Esophagus (tissue), 2 donors: ENCODE data around the gene NXN. TPM values are rescaled to one million over a fixed set of nuclear protein-coding genes. Genes with fewer than 3 reads are reported as not detected.
"Not testable (repeated sequence)": the region's sequence is repeated elsewhere in the genome, so short reads cannot be mapped to it uniquely, and the experiment has no call there.

Experiments
- H3K27ac ChIP-seq, 2 donors: one replicate each; pipeline ENCODE4 v1.5.1; 2013; ENCODE audit warnings: low read depth in 2 of 2, mild to moderate bottlenecking in 2 of 2, inconsistent platforms in 1 of 2, low read length in 1 of 2, moderate library complexity in 1 of 2
- H3K27me3 ChIP-seq, 2 donors: one replicate each; pipeline ENCODE4 v1.6.1; 2013; ENCODE audit warnings: low read length in 2 of 2, control low read depth in 1 of 2, mild to moderate bottlenecking in 1 of 2; ENCODE audit not compliant: insufficient read depth in 2 of 2, control insufficient read depth in 1 of 2
- H3K36me3 ChIP-seq, 2 donors: one replicate each; pipeline ENCODE4 v1.6.1; 2013; ENCODE audit warnings: low read length in 1 of 2; ENCODE audit not compliant: control insufficient read depth in 2 of 2, insufficient read depth in 2 of 2
- H3K4me1 ChIP-seq, 2 donors: one replicate each; pipeline ENCODE4 v1.6.1; 2013; ENCODE audit warnings: low read length in 1 of 2; ENCODE audit not compliant: control insufficient read depth in 2 of 2, insufficient read depth in 2 of 2
- H3K4me3 ChIP-seq, 2 donors: one replicate each; pipeline ENCODE4 v1.5.1; 2013; ENCODE audit warnings: low read length in 2 of 2, mild to moderate bottlenecking in 2 of 2, low read depth in 1 of 2, moderate library complexity in 1 of 2
- H3K9me3 ChIP-seq, 2 donors: one replicate each; pipeline ENCODE4 v1.6.1; 2013; ENCODE audit warnings: mild to moderate bottlenecking in 2 of 2, low read depth in 1 of 2, low read length in 1 of 2, moderate library complexity in 1 of 2; ENCODE audit not compliant: control insufficient read depth in 2 of 2, insufficient read depth in 1 of 2
- WGBS, 2 donors: extraction: QIAGEN DNeasy Blood & Tissue Kit; methylation state at CpG; one replicate each; pipeline ENCODE4 v1.1.7; 2013; 5-methylcytosine and 5-hydroxymethylcytosine counted together
- polyA plus RNA-seq, 2 donors: library from polyadenylated mRNA; stranded (reverse); fragments of 200-250 nt; gene quantifications; one replicate each; pipeline ENCODE4 v1.2.3, GENCODE V29; 2013
- donor health status: healthy with polysubstance abuse.
- donor health status: Bipolar disorder and iron deficiency.

The NXN gene
- polyA plus RNA-seq, 2 donors = 10.1 to 24.0 TPM

- no peaks in the 10 kb centered on the region for H3K27me3 ChIP-seq
- H3K4me3 ChIP-seq = peak overlapping the region; percentile 8 to 9
- no peaks in the 10 kb centered on the region for H3K36me3 ChIP-seq
- peak overlapping the region; percentile 73 to 83 for H3K27ac ChIP-seq
- H3K4me1 ChIP-seq = peaks cover 2 to 15% of the 10 kb centered on the region in 2 donors
- 34 to 48% methylated on average over 30 of the region's 30 CpGs for WGBS, 2 donors
- no peaks in the 10 kb centered on the region for H3K9me3 ChIP-seq
These were observed 128.5 kb downstream of the NXN start for GRCh38 chr17:850851-851763.

- WGBS, 2 donors = 70 to 71% methylated on average over 25 of the region's 25 CpGs
These were observed 129.3 kb downstream of the NXN start for GRCh38 chr17:850086-850850.

GRCh38 chr17:848402-848801 is 131.2 kb downstream of the NXN start:
- H3K4me3 ChIP-seq = no peak overlapping the region
- H3K36me3 ChIP-seq = no peaks in the 10 kb centered on the region
- peak overlapping the region in 1 of 2 donors; percentile 24 for H3K27ac ChIP-seq
- H3K4me1 ChIP-seq = peaks cover 2 to 19% of the 10 kb centered on the region in 2 donors
- H3K27me3 ChIP-seq = no peaks in the 10 kb centered on the region
- no peaks in the 10 kb centered on the region for H3K9me3 ChIP-seq
- WGBS, 2 donors = 66 to 68% methylated on average over 11 of the region's 11 CpGs

More at GRCh38 chr17:850086-850850, 129.3 kb downstream of the NXN start:
- Histone ChIP-seq H3K9me3 (no peaks in the 10 kb centered on the region), H3K27ac (peak overlapping the region; percentile 73 to 83), H3K4me1 (peaks cover 2 to 15% of the 10 kb centered on the region in 2 donors), H3K36me3 (no peaks in the 10 kb centered on the region), H3K4me3 (peak overlapping the region in 1 of 2 donors; percentile 8), H3K27me3 (no peaks in the 10 kb centered on the region)

GRCh38 chr17:846901-847843 is 132.4 kb downstream of the NXN start:
- Histone ChIP-seq H3K4me1 (peaks cover 2 to 21% of the 10 kb centered on the region in 2 donors), H3K27ac (peak overlapping the region; percentile 70 to 80), H3K27me3 (no peaks in the 10 kb centered on the region), H3K9me3 (no peaks in the 10 kb centered on the region), H3K4me3 (peak overlapping the region in 1 of 2 donors; percentile 16), H3K36me3 (no peaks in the 10 kb centered on the region)
- 34 to 45% methylated on average over 32 of the region's 32 CpGs for WGBS, 2 donors

GRCh38 chr17:841313-841712 is 138.3 kb downstream of the NXN start:
- Histone ChIP-seq H3K27me3 (no peaks in the 10 kb centered on the region), H3K4me3 (no peak overlapping the region), H3K9me3 (no peaks in the 10 kb centered on the region), H3K27ac (no peak overlapping the region), H3K36me3 (no peaks in the 10 kb centered on the region), H3K4me1 (peaks cover 0 to 9% of the 10 kb centered on the region in 2 donors)
- WGBS, 2 donors = 81 to 86% methylated on average over 33 of the region's 33 CpGs

- Histone ChIP-seq H3K4me1 (peaks cover 2 to 5% of the 10 kb centered on the region in 2 donors), H3K27me3 (no peaks in the 10 kb centered on the region), H3K4me3 (no peak overlapping the region), H3K36me3 (no peaks in the 10 kb centered on the region), H3K9me3 (no peaks in the 10 kb centered on the region), H3K27ac (no peak overlapping the region)
- 83 to 86% methylated on average over 11 of the region's 11 CpGs for WGBS, 2 donors
These were observed 141.1 kb downstream of the NXN start for GRCh38 chr17:838486-838885.

- Histone ChIP-seq H3K27me3 (no peaks in the 10 kb centered on the region), H3K4me1 (peaks cover 0 to 2% of the 10 kb centered on the region in 2 donors), H3K36me3 (no peaks in the 10 kb centered on the region), H3K27ac (peak overlapping the region; percentile 6 to 52), H3K9me3 (no peaks in the 10 kb centered on the region), H3K4me3 (no peak overlapping the region)
- WGBS, 2 donors = 73 to 74% methylated on average over 9 of the region's 9 CpGs
These were observed 143.4 kb downstream of the NXN start for GRCh38 chr17:836151-836550.

GRCh38 chr17:835721-836120 is 143.9 kb downstream of the NXN start:
- 52 to 88% methylated on average over 4 to 12 of the region's 27 CpGs for WGBS, 2 donors
- H3K27me3 ChIP-seq, H3K36me3 ChIP-seq, H3K9me3 ChIP-seq, H3K4me1 ChIP-seq, H3K4me3 ChIP-seq: not testable (repeated sequence)
- H3K27ac ChIP-seq = peak overlapping the region; percentile 6 to 52

GRCh38 chr17:835263-835662 is 144.3 kb downstream of the NXN start:
- Histone ChIP-seq H3K36me3 (no peaks in the 10 kb centered on the region), H3K4me1 (peaks cover 0 to 2% of the 10 kb centered on the region in 2 donors), H3K27me3 (no peaks in the 10 kb centered on the region), H3K4me3 (no peak overlapping the region), H3K9me3 (no peaks in the 10 kb centered on the region), H3K27ac (no peak overlapping the region)
- 57 to 67% methylated on average over 9 of the region's 9 CpGs for WGBS, 2 donors
